DOHH2 (cell line): ENCODE results near the gene HOTAIR.

ENCODE experiments used
- H3F3A ChIP-seq: fragments of 200-600 bp; sonication (generic), shearing (Covaris generic); 2 replicates; pipeline ENCODE4 v1.6.0; 2016; ENCODE audit warnings: antibody characterized with exemption, mild to moderate bottlenecking; ENCODE audit not compliant: control insufficient read depth, insufficient read depth
- H3K27ac ChIP-seq: fragments of 200-600 bp; sonication (generic); 2 replicates; pipeline ENCODE4 v1.5.1; 2014; ENCODE audit warnings: low read depth, mild to moderate bottlenecking, low read length, moderate library complexity
- H3K27me3 ChIP-seq: fragments of 200-600 bp; sonication (generic); 2 replicates; pipeline ENCODE4 v1.6.1; 2014; ENCODE audit warnings: mild to moderate bottlenecking, low read length, mixed read lengths; ENCODE audit not compliant: control insufficient read depth
- H3K36me3 ChIP-seq: fragments of 200-600 bp; sonication (generic); 2 replicates; pipeline ENCODE4 v1.6.1; 2014; ENCODE audit warnings: mild to moderate bottlenecking, low read length, moderate library complexity, mixed read lengths; ENCODE audit not compliant: control insufficient read depth
- H3K4me1 ChIP-seq: fragments of 200-600 bp; sonication (generic); 2 replicates; pipeline ENCODE4 v1.6.1; 2014; ENCODE audit warnings: mild to moderate bottlenecking, low read length, mixed read lengths; ENCODE audit not compliant: control insufficient read depth
- H3K4me2 ChIP-seq: fragments of 200-600 bp; sonication (generic); 2 replicates; pipeline ENCODE4 v1.6.0; 2014; ENCODE audit warnings: mild to moderate bottlenecking, low read length, moderate library complexity
- H3K4me3 ChIP-seq: fragments of 200-600 bp; sonication (generic); 2 replicates; pipeline ENCODE4 v1.5.1; 2014; ENCODE audit warnings: mild to moderate bottlenecking, low read length, mixed read lengths
- H3K79me2 ChIP-seq: fragments of 200-600 bp; sonication (generic); 2 replicates; pipeline ENCODE4 v1.6.1; 2014; ENCODE audit warnings: mild to moderate bottlenecking, low read length, mixed read lengths; ENCODE audit not compliant: control insufficient read depth
- H3K9me2 ChIP-seq: fragments of 200-600 bp; sonication (generic); replicated peaks from 2 replicates; pipeline ENCODE4 v1.6.1; 2014; ENCODE audit warnings: mild to moderate bottlenecking, low read length, mixed read lengths; ENCODE audit not compliant: control insufficient read depth
- H3K9me3 ChIP-seq: fragments of 200-600 bp; sonication (generic); 2 replicates; pipeline ENCODE4 v1.6.1; 2014; ENCODE audit warnings: antibody characterized with exemption, low read length, mixed read lengths; ENCODE audit not compliant: control insufficient read depth, insufficient read depth
- H4K20me1 ChIP-seq: fragments of 200-600 bp; sonication (generic); 2 replicates; pipeline ENCODE4 v1.6.0; 2014; ENCODE audit warnings: low read depth, mild to moderate bottlenecking, antibody characterized with exemption, low read length, moderate library complexity; ENCODE audit not compliant: control insufficient read depth, insufficient read depth
- EZH2phosphoT487 ChIP-seq: fragments of 200-600 bp; sonication (generic); IDR thresholded peaks from 2 replicates; pipeline ENCODE4 v1.6.1; 2017; ENCODE audit warnings: borderline replicate concordance, mild to moderate bottlenecking, antibody characterized with exemption, low read length, moderate library complexity, mixed read lengths
- TF ChIP-seq, protein P1 (sequence below): fragments of 200-600 bp; sonication (generic); IDR thresholded peaks from one replicate; pipeline ENCODE4 v1.5.1; 2014; ENCODE audit warnings: antibody characterized with exemption, mild to moderate bottlenecking, low read depth, low read length; ENCODE audit not compliant: poor library complexity, severe bottlenecking

HOTAIR gene

GRCh38 chr12:53985994-53986685 lies 11.4 kb upstream of the HOTAIR start:
- Histone ChIP-seq H4K20me1 (peaks cover 6% of the 10 kb centered on the region; the same call in 1 of the 2 replicates), H3K27ac (no peak overlapping the region)

GRCh38 chr12:53985692-53985993 lies 10.9 kb upstream of the HOTAIR start:
- Histone ChIP-seq H3K4me3 (no peak overlapping the region), H3K27ac (no peak overlapping the region), H4K20me1 (peaks cover 6% of the 10 kb centered on the region; the same call in 1 of the 2 replicates), H3K36me3 (no peaks in the 10 kb centered on the region), H3K9me2 (no peaks in the 10 kb centered on the region), H3F3A (peaks cover 8% of the 10 kb centered on the region; the same call in 1 of the 2 replicates), H3K4me1 (peaks cover 55% of the 10 kb centered on the region), H3K79me2 (no peaks in the 10 kb centered on the region), H3K9me3 (no peaks in the 10 kb centered on the region), H3K4me2 (no peak overlapping the region), H3K27me3 (peaks cover 79% of the 10 kb centered on the region)
- TF ChIP-seq EZH2phosphoT487: no peak
- TF ChIP-seq, protein P1, sequence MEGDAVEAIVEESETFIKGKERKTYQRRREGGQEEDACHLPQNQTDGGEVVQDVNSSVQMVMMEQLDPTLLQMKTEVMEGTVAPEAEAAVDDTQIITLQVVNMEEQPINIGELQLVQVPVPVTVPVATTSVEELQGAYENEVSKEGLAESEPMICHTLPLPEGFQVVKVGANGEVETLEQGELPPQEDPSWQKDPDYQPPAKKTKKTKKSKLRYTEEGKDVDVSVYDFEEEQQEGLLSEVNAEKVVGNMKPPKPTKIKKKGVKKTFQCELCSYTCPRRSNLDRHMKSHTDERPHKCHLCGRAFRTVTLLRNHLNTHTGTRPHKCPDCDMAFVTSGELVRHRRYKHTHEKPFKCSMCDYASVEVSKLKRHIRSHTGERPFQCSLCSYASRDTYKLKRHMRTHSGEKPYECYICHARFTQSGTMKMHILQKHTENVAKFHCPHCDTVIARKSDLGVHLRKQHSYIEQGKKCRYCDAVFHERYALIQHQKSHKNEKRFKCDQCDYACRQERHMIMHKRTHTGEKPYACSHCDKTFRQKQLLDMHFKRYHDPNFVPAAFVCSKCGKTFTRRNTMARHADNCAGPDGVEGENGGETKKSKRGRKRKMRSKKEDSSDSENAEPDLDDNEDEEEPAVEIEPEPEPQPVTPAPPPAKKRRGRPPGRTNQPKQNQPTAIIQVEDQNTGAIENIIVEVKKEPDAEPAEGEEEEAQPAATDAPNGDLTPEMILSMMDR: no peak

More at GRCh38 chr12:53985994-53986685, 11.4 kb upstream of the HOTAIR start:
- TF ChIP-seq EZH2phosphoT487: peak; percentile 85
- TF ChIP-seq, protein P1: no peak
- peaks cover 5% of the 10 kb centered on the region; the same call in 1 of the 2 replicates for H3F3A ChIP-seq
- no peaks in the 10 kb centered on the region for H3K79me2 ChIP-seq
- peaks cover 84% of the 10 kb centered on the region for H3K27me3 ChIP-seq
- no peaks in the 10 kb centered on the region for H3K9me3 ChIP-seq
- no peaks in the 10 kb centered on the region for H3K36me3 ChIP-seq
- no peak overlapping the region for H3K4me2 ChIP-seq
- H3K4me1 ChIP-seq: peaks cover 55% of the 10 kb centered on the region
- H3K4me3 ChIP-seq: no peak overlapping the region
- H3K9me2 ChIP-seq: no peaks in the 10 kb centered on the region

GRCh38 chr12:53984901-53985691 lies 10.3 kb upstream of the HOTAIR start, which contains the start of gene HOXC10:
HOXC10 (plus strand) TSS chr12:53985146; CDS start chr12:53985260, 114 bp downstream.
- peak within 1 kb of the TSS; percentile 82 for H3K4me2 ChIP-seq
- no peaks in the 10 kb centered on the region for H3K9me2 ChIP-seq
- H3K4me1 ChIP-seq: peaks cover 53% of the 10 kb centered on the region
- peak within 1 kb of the TSS; percentile 28 for H3K27ac ChIP-seq
- H3K36me3 ChIP-seq: no peaks in the 10 kb centered on the region
- H4K20me1 ChIP-seq: peaks cover 6% of the 10 kb centered on the region; the same call in 1 of the 2 replicates
- H3K79me2 ChIP-seq: no peaks in the 10 kb centered on the region
- H3K9me3 ChIP-seq: no peaks in the 10 kb centered on the region
- TF ChIP-seq, protein P1: peak; percentile 73
- TF ChIP-seq EZH2phosphoT487: no peak
- peaks cover 8% of the 10 kb centered on the region; the same call in 1 of the 2 replicates for H3F3A ChIP-seq
- H3K4me3 ChIP-seq: peak within 1 kb of the TSS; percentile 67
- peaks cover 74% of the 10 kb centered on the region for H3K27me3 ChIP-seq
